ENCODE results near the gene GAS7.

GAS7 gene

DNA sequence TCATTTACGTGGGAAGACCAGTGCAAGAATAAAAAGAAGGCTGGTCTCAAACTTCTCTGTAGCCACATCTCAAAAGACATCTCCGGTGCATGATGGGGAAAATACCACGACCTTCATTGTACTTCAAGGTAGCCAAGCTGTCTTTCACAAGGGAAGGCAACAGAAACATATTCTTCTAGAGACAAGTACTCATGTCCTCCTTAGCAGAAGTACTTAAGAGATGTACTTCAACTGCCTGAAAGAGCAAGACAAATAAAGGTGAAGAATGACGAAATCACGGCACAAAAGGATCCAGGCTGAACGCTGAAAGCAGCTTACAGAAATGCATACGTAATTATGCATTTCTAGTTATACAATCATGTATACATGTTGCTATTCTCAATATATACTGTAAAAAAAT is 169.3 kb downstream of the GAS7 start:
- H3K4me3 ChIP-seq (replicated peaks in 1 of 2; ENCODE audit: low read depth in 2 of 2, low read length in 2 of 2): no peak overlapping the region
- DNase-seq (ENCODE audit: low read depth in 2 of 2): no peak
- TF ChIP-seq CTCF (IDR thresholded peaks at IDR 0.05; ENCODE audit: low read depth, low read length): no peak

DNA sequence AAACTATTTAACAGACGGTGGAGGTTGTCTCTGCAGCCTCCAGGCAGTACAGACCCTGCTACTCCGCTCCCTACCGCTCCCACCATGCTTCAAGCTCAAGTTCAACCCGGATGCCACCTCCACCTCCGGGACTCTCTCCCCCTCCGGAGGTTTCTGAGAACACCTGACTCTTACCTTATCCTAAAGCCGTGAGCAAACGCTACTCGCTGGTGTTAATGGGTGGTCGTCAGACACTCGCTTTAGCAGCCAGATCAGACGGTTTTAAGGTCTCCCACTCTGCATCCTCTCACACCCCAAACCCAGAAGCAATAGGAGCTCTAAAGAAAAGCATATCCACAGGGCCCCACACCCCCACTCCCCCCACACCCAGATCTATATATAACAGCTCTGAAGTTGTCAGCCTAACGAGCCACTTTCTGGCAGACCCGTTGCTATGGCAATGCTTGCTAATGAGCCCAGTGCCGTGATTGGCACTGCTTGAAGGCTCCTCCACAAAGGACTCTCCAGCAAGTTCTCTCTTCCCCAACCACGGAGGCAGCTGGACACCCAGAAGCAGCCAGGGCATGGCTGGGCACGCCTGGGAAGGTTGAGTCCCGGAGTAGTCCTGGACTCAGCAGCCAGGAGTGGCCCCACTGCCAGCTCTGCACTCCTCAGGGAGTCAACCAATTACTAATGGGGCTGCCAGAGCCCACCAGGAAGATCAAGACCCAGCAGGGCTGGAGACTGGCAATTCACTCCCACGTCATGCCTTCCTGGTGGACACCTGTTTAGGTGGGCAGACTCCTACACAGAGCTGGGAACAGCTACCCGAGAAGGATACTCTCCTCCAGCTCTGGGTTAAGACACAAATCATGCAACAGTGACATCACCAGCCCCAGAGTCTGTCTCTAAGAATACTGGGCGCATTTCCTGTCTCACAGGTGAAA is 172.2 kb downstream of the GAS7 start:
- no peak for DNase-seq (ENCODE audit: low read depth in 2 of 2)
- no peak overlapping the region for H3K4me3 ChIP-seq (replicated peaks in 1 of 2; ENCODE audit: low read depth in 2 of 2, low read length in 2 of 2)
- no peak for TF ChIP-seq CTCF (IDR thresholded peaks at IDR 0.05; ENCODE audit: low read depth, low read length)

DNA sequence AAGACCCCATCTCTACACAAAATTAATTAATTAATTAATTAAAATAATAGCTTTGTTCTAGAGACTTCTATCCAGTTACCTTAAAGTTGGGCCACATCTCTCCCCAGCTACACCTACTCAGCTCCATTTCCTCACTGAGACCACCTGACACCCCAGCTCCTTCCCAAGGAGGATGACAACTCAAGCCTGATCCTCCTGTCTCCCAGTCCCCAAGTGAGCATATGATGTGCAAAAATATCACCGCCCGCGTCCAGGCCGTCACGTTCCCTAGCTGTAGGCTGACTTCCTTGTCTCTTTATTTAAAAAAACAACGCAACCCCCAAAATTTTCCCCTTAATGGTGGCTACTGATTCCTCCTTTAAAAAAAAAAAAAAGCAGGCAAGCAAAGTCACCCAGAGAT is 173.2 kb downstream of the GAS7 start:
- no peak for TF ChIP-seq CTCF (IDR thresholded peaks at IDR 0.05; ENCODE audit: low read depth, low read length)

GRCh38 chr17:10022416-10022815 is 176.0 kb downstream of the GAS7 start:
- TF ChIP-seq CTCF (IDR thresholded peaks at IDR 0.05; ENCODE audit: low read depth, low read length): no peak
- no peak overlapping the region for H3K4me3 ChIP-seq (replicated peaks in 1 of 2; ENCODE audit: low read depth in 2 of 2, low read length in 2 of 2)
- no peak for DNase-seq (ENCODE audit: low read depth in 2 of 2)

More for the DNA sequence above, 173.2 kb downstream of the GAS7 start:
- no peak for DNase-seq (ENCODE audit: low read depth in 2 of 2)
- no peak overlapping the region for H3K4me3 ChIP-seq (replicated peaks in 1 of 2; ENCODE audit: low read depth in 2 of 2, low read length in 2 of 2)

- no peak for DNase-seq (ENCODE audit: low read depth in 2 of 2)
- H3K4me3 ChIP-seq (replicated peaks in 1 of 2; ENCODE audit: low read depth in 2 of 2, low read length in 2 of 2): no peak overlapping the region
- no peak for TF ChIP-seq CTCF (IDR thresholded peaks at IDR 0.05; ENCODE audit: low read depth, low read length)
These were observed 177.0 kb downstream of the GAS7 start for GRCh38 chr17:10021272-10021984.

- DNase-seq (ENCODE audit: low read depth in 2 of 2): no peak
These were observed 178.4 kb downstream of the GAS7 start for GRCh38 chr17:10019941-10020451.

More at GRCh38 chr17:10019941-10020451, 178.4 kb downstream of the GAS7 start:
- H3K4me3 ChIP-seq (replicated peaks in 1 of 2; ENCODE audit: low read depth in 2 of 2, low read length in 2 of 2): no peak overlapping the region
- TF ChIP-seq CTCF (IDR thresholded peaks at IDR 0.05; ENCODE audit: low read depth, low read length): no peak
